Peyer's patch (tissue), 4 donors: ENCODE data around the gene ARHGAP19. TPM values are rescaled to one million over a fixed set of nuclear protein-coding genes. Genes with fewer than 3 reads are reported as not detected.

Source experiments
- DNase-seq, 3 donors: peaks; one replicate each; pipeline ENCODE4 v3.0.0-alpha.2; 2017 to 2019
- H3K27ac ChIP-seq, 4 donors: fragments of 200-600 bp; sonication (generic); one replicate each; pipeline ENCODE4 v1.5.1; 2016 to 2019
- H3K27me3 ChIP-seq, 2 donors: fragments of 200-600 bp; sonication (generic); one replicate each; pipeline ENCODE4 v1.5.1; 2019
- H3K36me3 ChIP-seq, 3 donors: fragments of 200-600 bp; sonication (generic); one replicate each; pipeline ENCODE4 v1.5.1; 2016 to 2019
- H3K4me1 ChIP-seq, 4 donors: fragments of 200-600 bp; sonication (generic); one replicate each; pipeline ENCODE4 v1.5.1; 2016 to 2019
- H3K4me3 ChIP-seq, 4 donors: fragments of 200-600 bp; sonication (generic); 1 replicate in 3 of 4; 2 replicates in 1 of 4; pipeline ENCODE4 v1.5.1; 2016 to 2019; ENCODE audit warnings: mild to moderate bottlenecking in 1 of 4
- H3K9me3 ChIP-seq, 4 donors: fragments of 200-600 bp; sonication (generic); one replicate each; pipeline ENCODE4 v1.5.1; 2016 to 2019; ENCODE audit warnings: mild to moderate bottlenecking in 1 of 4
- CTCF ChIP-seq, 6 experiments: fragments of 450-650 bp in 4 of 6; fragments of 200-600 bp in 2 of 6; sonication (generic) in 1 of 6; IDR thresholded peaks; one replicate each; pipeline ENCODE4 v1.5.1; 2017 to 2019; ENCODE audit warnings: antibody characterized with exemption in 6 of 6, mild to moderate bottlenecking in 3 of 6, moderate library complexity in 1 of 6
- POLR2A ChIP-seq, 2 donors: fragments of 450-650 bp; IDR thresholded peaks; one replicate each; pipeline ENCODE4 v1.5.1; 2017; ENCODE audit warnings: antibody characterized with exemption in 2 of 2, mild to moderate bottlenecking in 2 of 2, moderate library complexity in 2 of 2
- total RNA-seq, 4 donors: library from RNA; depleted of rRNA; stranded (reverse); fragments of >200 nt; gene quantifications; one replicate each; pipeline ENCODE4 v1.1.0, GENCODE V29; 2016

The ARHGAP19 gene
- total RNA-seq, 4 donors from 2014 or later, result 4.9 to 28.9 (median 7.3) TPM

DNA sequence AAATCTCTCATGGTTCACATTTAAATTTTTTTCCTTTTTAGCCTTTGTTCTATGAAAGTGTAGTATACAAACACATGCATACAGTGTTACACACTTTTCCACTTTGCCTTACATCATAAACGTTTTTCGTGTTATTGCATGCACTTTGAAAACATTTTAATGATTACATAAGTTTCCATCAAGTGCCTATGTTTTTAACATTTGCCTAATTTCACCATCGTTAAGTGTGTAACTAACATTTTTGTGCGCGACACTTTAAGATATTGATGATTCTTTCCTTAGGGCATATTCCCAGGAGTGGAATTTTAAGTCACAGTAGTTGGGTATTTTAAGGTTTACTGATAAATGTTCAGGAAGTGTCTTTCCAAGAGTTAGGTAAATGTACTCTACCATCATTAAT lies 43.6 kb upstream of the ARHGAP19 start:
- Histone ChIP-seq H3K4me3 (no peak overlapping the region), H3K36me3 (no peaks in the 10 kb centered on the region), H3K27ac (no peak overlapping the region), H3K27me3 (no peaks in the 10 kb centered on the region), H3K9me3 (no peaks in the 10 kb centered on the region), H3K4me1 (peaks cover 0 to 14% (median 10%) of the 10 kb centered on the region in 4 donors)
- TF ChIP-seq POLR2A (IDR thresholded peaks at IDR 0.05) (no peak), CTCF (IDR thresholded peaks at IDR 0.05) (no peak)
- DNase-seq, result no peak

DNA sequence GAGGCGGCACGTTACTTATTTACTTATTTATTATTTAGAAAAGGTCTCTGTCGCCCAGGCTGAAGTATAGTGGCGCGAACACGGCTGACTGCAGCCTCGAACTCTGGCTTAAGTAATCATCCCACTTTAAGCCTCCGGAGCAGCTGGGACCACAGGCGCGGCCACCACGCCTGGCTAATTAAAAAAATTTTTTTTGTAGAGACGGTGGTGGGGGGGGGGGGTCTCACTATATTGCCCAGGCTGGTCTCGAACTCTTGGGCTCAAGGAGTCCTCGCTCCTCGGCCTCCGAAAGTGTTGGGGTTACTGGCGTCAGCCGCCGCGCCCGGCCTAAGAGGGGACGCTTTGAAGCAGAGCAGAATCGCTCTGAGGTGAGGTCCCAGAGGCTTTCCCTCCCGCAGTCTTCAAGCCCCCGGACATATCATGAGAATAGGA lies 42.8 kb upstream of the ARHGAP19 start:
- DNase-seq, result peak in 1 of 3 donors; percentile 54
- Histone ChIP-seq H3K4me3 (peak overlapping the region; percentile 74 to 99 (median 93)), H3K4me1 (peaks cover 0 to 20% (median 11%) of the 10 kb centered on the region in 4 donors), H3K36me3 (no peaks in the 10 kb centered on the region), H3K27ac (peak overlapping the region; percentile 91 to 98 (median 94)), H3K9me3 (no peaks in the 10 kb centered on the region), H3K27me3 (no peaks in the 10 kb centered on the region)
- TF ChIP-seq POLR2A (IDR thresholded peaks at IDR 0.05) (no peak), CTCF (IDR thresholded peaks at IDR 0.05) (no peak)

- Histone ChIP-seq H3K36me3 (peaks cover 0 to 3% (median 0%) of the 10 kb centered on the region in 3 donors), H3K27ac (peak within 1 kb of the TSS; percentile 91 to 98 (median 94)), H3K9me3 (no peaks in the 10 kb centered on the region), H3K4me1 (peaks cover 0 to 27% (median 11%) of the 10 kb centered on the region in 4 donors), H3K4me3 (peak within 1 kb of the TSS; percentile 74 to 99 (median 93)), H3K27me3 (no peaks in the 10 kb centered on the region)
- peak; percentile 91 to 93 for TF ChIP-seq POLR2A (IDR thresholded peaks at IDR 0.05)
- peak in 3 of 6 experiments; percentile 6 to 25 (median 23) for TF ChIP-seq CTCF (IDR thresholded peaks at IDR 0.05)
- DNase-seq, result peak; percentile 89 to 97 (median 95)
Measured at GRCh38 chr10:97334370-97335175, 42.1 kb upstream of the ARHGAP19 start, which contains the start of gene FRAT2. FRAT2 (minus strand) TSS chr10:97334729; CDS start chr10:97334572, 157 bp downstream.

DNA sequence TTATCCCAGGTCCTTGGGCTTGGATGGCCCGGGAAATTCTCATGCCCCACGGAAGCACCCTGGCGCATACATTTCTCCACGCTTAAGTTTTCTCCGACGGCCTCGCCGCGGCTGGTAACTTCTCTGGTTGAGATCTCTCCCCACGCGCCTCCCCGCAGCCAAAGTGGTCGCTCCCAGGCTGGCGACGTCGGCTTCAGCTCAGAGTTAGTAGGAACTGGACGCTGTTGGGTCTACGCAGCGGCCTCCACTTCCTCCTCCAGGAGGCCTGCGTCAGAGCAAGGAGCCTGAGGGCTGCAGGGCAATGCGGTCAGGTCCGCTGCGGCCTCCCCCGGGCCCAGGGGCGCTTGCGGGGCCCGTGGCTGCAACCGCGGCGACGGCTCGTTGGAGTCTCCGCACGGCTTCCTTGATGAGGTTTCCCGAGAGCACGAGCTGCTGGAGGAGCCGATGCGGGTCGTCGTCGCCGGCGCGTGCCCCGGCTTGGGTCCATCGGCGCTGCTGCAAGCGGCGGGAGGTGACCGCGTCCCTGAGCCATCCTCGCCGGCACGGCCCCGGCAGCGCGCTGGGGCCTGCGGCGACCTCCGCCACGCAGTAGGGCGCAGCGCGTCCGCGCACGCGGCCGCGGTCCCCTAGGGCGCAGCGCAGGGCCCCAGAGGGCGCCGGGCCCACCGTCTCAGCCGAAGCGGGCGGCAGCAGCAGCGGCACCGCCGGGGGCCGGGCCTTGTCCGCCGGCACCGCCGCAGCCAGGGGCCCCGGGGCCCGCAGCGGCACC lies 41.3 kb upstream of the ARHGAP19 start:
- H3K4me1 ChIP-seq, result peaks cover 0 to 34% (median 11%) of the 10 kb centered on the region in 4 donors
- peak; percentile 46 to 76 (median 72) for DNase-seq

More for the DNA sequence above, 41.3 kb upstream of the ARHGAP19 start:
- TF ChIP-seq CTCF (IDR thresholded peaks at IDR 0.05), result no peak
- peak; percentile 33 to 37 for TF ChIP-seq POLR2A (IDR thresholded peaks at IDR 0.05)
- Histone ChIP-seq H3K9me3 (no peaks in the 10 kb centered on the region), H3K27ac (peak overlapping the region; percentile 91 to 98 (median 94)), H3K36me3 (peaks cover 0 to 7% (median 0%) of the 10 kb centered on the region in 3 donors), H3K4me3 (peak overlapping the region; percentile 74 to 99 (median 93)), H3K27me3 (no peaks in the 10 kb centered on the region)
